Measurements from ENCODE around the gene MST1. TPM values are rescaled to one million over a fixed set of nuclear protein-coding genes. Genes with fewer than 3 reads are reported as not detected.

Gene MST1
- total and polyA plus RNA-seq, 2 of the 8 experiments (the other 6 are each of a cell fraction or from before 2014, with no cell fraction given) = 6.2 to 9.5 TPM

Small RNA genes lying within 50 kb of the gene (small RNA-seq; reads per million reads assigned to genes)
- not detected for gene AMIGO3 (ENCODE audit: insufficient read depth)

Other genes with a start within 250 kb of the MST1 start
- gene DAG1, start 219.2 kb downstream of the MST1 start, total RNA-seq (2021; fragmentation: NEBNext Ultra II Directional; extraction: Animal tissue kit (Norgen Biotek cat#: 25700)) = 137 and 138 TPM in 2 replicates
- gene DAG1, start 219.2 kb downstream of the MST1 start, polyA plus RNA-seq (2011; rRNA removed) = 97.5 and 125 TPM in 2 replicates
- 2.9 and 3.0 TPM in 2 replicates for gene BSN, start 135.0 kb downstream of the MST1 start, total RNA-seq (2021; fragmentation: NEBNext Ultra II Directional; extraction: Animal tissue kit (Norgen Biotek cat#: 25700))
- 0.60 and 0.83 TPM in 2 replicates for gene BSN, start 135.0 kb downstream of the MST1 start, polyA plus RNA-seq (2011; rRNA removed)
- gene APEH, start 15.1 kb downstream of the MST1 start, total RNA-seq (2021; fragmentation: NEBNext Ultra II Directional; extraction: Animal tissue kit (Norgen Biotek cat#: 25700)) = 222 and 236 TPM in 2 replicates
- 260 and 275 TPM in 2 replicates for gene APEH, start 15.1 kb downstream of the MST1 start, polyA plus RNA-seq (2011; rRNA removed)
- 30.5 and 34.2 TPM in 2 replicates for gene RNF123, start 83 bp upstream of the MST1 start, total RNA-seq (2021; fragmentation: NEBNext Ultra II Directional; extraction: Animal tissue kit (Norgen Biotek cat#: 25700))
- 57.7 and 71.5 TPM in 2 replicates for gene RNF123, start 83 bp upstream of the MST1 start, polyA plus RNA-seq (2011; rRNA removed)
- 1.6 and 2.9 TPM in 2 replicates for gene AMIGO3, start 30.2 kb upstream of the MST1 start, total RNA-seq (2021; fragmentation: NEBNext Ultra II Directional; extraction: Animal tissue kit (Norgen Biotek cat#: 25700))
- 8.8 and 13.1 TPM in 2 replicates for gene AMIGO3, start 30.2 kb upstream of the MST1 start, polyA plus RNA-seq (2011; rRNA removed)
- gene GMPPB, start 34.5 kb upstream of the MST1 start, total RNA-seq (2021; fragmentation: NEBNext Ultra II Directional; extraction: Animal tissue kit (Norgen Biotek cat#: 25700)) = 23.9 and 24.0 TPM in 2 replicates
- gene GMPPB, start 34.5 kb upstream of the MST1 start, polyA plus RNA-seq (2011; rRNA removed) = 20.9 and 26.6 TPM in 2 replicates
- 35.2 and 36.3 TPM in 2 replicates for gene IP6K1, start 97.1 kb upstream of the MST1 start, total RNA-seq (2021; fragmentation: NEBNext Ultra II Directional; extraction: Animal tissue kit (Norgen Biotek cat#: 25700))
- gene IP6K1, start 97.1 kb upstream of the MST1 start, polyA plus RNA-seq (2011; rRNA removed) = 31.5 and 43.9 TPM in 2 replicates
- gene CDHR4, start 110.4 kb upstream of the MST1 start, total RNA-seq (2021; fragmentation: NEBNext Ultra II Directional; extraction: Animal tissue kit (Norgen Biotek cat#: 25700)) = 0.50 and 0.54 TPM in 2 replicates
- 0.60 and 0.96 TPM in 2 replicates for gene CDHR4, start 110.4 kb upstream of the MST1 start, polyA plus RNA-seq (2011; rRNA removed)
- gene INKA1, start 113.8 kb upstream of the MST1 start, total RNA-seq (2021; fragmentation: NEBNext Ultra II Directional; extraction: Animal tissue kit (Norgen Biotek cat#: 25700)) = 1.3 and 1.8 TPM in 2 replicates
- 4.7 and 4.8 TPM in 2 replicates for gene INKA1, start 113.8 kb upstream of the MST1 start, polyA plus RNA-seq (2011; rRNA removed)
- gene UBA7, start 124.5 kb upstream of the MST1 start, total RNA-seq (2021; fragmentation: NEBNext Ultra II Directional; extraction: Animal tissue kit (Norgen Biotek cat#: 25700)) = 0.34 and 1.9 TPM in 2 replicates
- gene UBA7, start 124.5 kb upstream of the MST1 start, polyA plus RNA-seq (2011; rRNA removed) = 0.65 and 1.8 TPM in 2 replicates
- 25.4 and 28.1 TPM in 2 replicates for gene TRAIP, start 167.1 kb upstream of the MST1 start, total RNA-seq (2021; fragmentation: NEBNext Ultra II Directional; extraction: Animal tissue kit (Norgen Biotek cat#: 25700))
- gene TRAIP, start 167.1 kb upstream of the MST1 start, polyA plus RNA-seq (2011; rRNA removed) = 27.7 and 29.5 TPM in 2 replicates
- 66.4 and 67.9 TPM in 2 replicates for gene CAMKV, start 180.4 kb upstream of the MST1 start, total RNA-seq (2021; fragmentation: NEBNext Ultra II Directional; extraction: Animal tissue kit (Norgen Biotek cat#: 25700))
- 56.3 and 74.5 TPM in 2 replicates for gene CAMKV, start 180.4 kb upstream of the MST1 start, polyA plus RNA-seq (2011; rRNA removed)
- 4.8 and 7.6 TPM in 2 replicates for gene MST1R, start 214.4 kb upstream of the MST1 start, total RNA-seq (2021; fragmentation: NEBNext Ultra II Directional; extraction: Animal tissue kit (Norgen Biotek cat#: 25700))
- 7.6 and 9.4 TPM in 2 replicates for gene MST1R, start 214.4 kb upstream of the MST1 start, polyA plus RNA-seq (2011; rRNA removed)
- gene MON1A, start 240.3 kb upstream of the MST1 start, total RNA-seq (2021; fragmentation: NEBNext Ultra II Directional; extraction: Animal tissue kit (Norgen Biotek cat#: 25700)) = 9.8 and 10.3 TPM in 2 replicates
- 14.1 and 20.4 TPM in 2 replicates for gene MON1A, start 240.3 kb upstream of the MST1 start, polyA plus RNA-seq (2011; rRNA removed)